ENCODE data around the gene CYTIP. TPM values are rescaled to one million over a fixed set of nuclear protein-coding genes. Genes with fewer than 3 reads are reported as not detected.
"Not testable (repeated sequence)": the region's sequence is repeated elsewhere in the genome, so short reads cannot be mapped to it uniquely, and the experiment has no call there.

The CYTIP gene
- total RNA-seq, 1 experiment from 2014 or later, result 97.7 TPM

DNA sequence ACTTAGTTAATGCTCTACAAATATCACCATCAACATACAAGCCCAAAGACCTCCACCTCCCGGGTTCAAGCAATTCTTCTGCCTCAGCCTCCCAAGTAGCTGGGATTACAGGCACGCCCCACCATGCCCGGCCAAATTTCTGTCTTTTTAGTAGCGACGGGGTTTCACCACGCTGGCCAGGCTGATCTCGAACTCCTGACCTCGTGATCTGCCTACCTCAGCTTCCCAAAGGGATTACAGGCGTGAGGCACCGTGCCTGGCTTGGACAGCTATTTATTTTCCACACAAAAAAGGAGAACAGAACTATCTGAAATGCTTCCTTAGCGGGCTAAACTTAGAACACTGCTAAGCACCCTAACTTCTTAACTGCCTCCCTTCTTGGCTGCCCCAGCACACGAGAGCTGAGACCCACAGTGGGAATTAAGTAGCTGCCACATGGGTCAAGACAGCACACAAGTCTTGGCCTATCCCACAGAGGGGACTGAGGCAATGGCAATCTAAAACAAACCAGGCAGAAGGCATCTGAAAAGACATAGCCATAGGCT, 24.8 kb downstream of the CYTIP start:
- Histone ChIP-seq H3K9me2 (replicated peaks; ENCODE audit: insufficient read depth, low read length) (no peaks in the 10 kb centered on the region), H3K9ac (ENCODE audit: low read length) (no peak overlapping the region), H3K4me3 (ENCODE audit: low read length) (no peak overlapping the region), H3K9me3 (ENCODE audit: low read length) (no peaks in the 10 kb centered on the region), H3K36me3 (ENCODE audit: insufficient read depth, low read length) (peaks cover 65% of the 10 kb centered on the region), H3K4me1 (ENCODE audit: low read length) (no peaks in the 10 kb centered on the region), H3K27me3 (ENCODE audit: low read length) (no peaks in the 10 kb centered on the region), H4K20me1 (ENCODE audit: insufficient read depth, low read depth, low read length) (no peaks in the 10 kb centered on the region), H2AFZ (ENCODE audit: low read length) (no peak overlapping the region), H3K27ac (ENCODE audit: low read length) (no peak overlapping the region), H3K79me2 (ENCODE audit: low read length) (peaks cover 3% of the 10 kb centered on the region; the same call in 1 of the 2 replicates), H3K4me2 (ENCODE audit: low read depth, low read length, poor library complexity, severe bottlenecking) (no peak overlapping the region)
- DNase-seq, result no peak

DNA sequence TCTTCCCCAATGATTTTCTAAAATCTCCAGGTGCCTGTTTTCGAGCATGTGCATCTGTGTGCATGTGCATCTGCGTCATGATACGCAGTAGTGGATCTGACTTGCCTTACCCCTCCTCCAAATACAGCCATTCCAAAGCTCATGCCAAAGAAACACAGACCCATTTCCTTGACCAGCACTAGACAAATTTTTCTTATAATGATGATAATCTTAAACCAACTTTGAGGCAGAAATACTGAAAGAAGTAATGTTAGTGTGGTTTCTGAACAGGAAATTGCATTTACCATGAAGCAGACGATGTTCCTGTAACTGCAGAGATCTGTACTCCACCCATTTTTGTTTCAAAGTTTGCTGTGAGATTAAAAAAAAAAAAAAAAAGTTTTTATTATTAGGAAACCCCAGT, 25.6 kb downstream of the CYTIP start:
- no peak for DNase-seq
- H3K4me3 ChIP-seq (ENCODE audit: low read length), result no peak overlapping the region

DNA sequence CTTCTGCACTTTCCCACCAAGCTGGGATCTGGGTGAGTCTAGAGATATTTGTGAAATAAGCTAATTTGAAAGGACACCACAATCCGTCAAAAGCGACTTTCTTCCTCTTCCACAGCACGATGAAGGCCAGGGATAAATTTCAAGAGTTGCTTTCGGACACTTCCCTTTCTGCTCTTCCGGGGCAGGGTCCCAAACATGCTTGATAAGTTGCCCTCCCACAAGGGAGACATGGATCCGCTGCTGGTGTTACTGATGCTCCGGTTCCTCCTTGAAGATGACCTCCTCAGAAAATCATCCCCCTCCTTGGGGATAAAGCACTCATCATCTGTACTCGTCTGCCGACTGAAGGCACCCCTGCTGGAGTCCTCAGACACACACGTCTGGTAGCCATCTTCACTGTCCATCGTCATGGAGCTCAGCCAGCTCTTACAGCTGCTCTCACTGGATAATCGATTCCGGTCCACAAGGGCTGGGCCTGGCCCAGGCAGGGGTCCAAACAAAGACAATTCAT, 28.2 kb downstream of the CYTIP start:
- no peak overlapping the region for H3K4me3 ChIP-seq (ENCODE audit: low read length)
- no peaks in the 10 kb centered on the region for H3K9me3 ChIP-seq (ENCODE audit: low read length)
- H3K27ac ChIP-seq (ENCODE audit: low read length), result no peak overlapping the region

More for the DNA sequence above, 25.6 kb downstream of the CYTIP start:
- Histone ChIP-seq H3K36me3 (ENCODE audit: insufficient read depth, low read length) (peaks cover 68% of the 10 kb centered on the region), H3K9me2 (replicated peaks; ENCODE audit: insufficient read depth, low read length) (no peaks in the 10 kb centered on the region), H3K27me3 (ENCODE audit: low read length) (no peaks in the 10 kb centered on the region), H3K9me3 (ENCODE audit: low read length) (no peaks in the 10 kb centered on the region), H4K20me1 (ENCODE audit: insufficient read depth, low read depth, low read length) (no peaks in the 10 kb centered on the region), H3K27ac (ENCODE audit: low read length) (no peak overlapping the region), H3K9ac (ENCODE audit: low read length) (no peak overlapping the region), H3K79me2 (ENCODE audit: low read length) (peaks cover 3% of the 10 kb centered on the region; the same call in 1 of the 2 replicates), H3K4me1 (ENCODE audit: low read length) (no peaks in the 10 kb centered on the region), H3K4me2 (ENCODE audit: low read depth, low read length, poor library complexity, severe bottlenecking) (no peak overlapping the region), H2AFZ (ENCODE audit: low read length) (no peak overlapping the region)

DNA sequence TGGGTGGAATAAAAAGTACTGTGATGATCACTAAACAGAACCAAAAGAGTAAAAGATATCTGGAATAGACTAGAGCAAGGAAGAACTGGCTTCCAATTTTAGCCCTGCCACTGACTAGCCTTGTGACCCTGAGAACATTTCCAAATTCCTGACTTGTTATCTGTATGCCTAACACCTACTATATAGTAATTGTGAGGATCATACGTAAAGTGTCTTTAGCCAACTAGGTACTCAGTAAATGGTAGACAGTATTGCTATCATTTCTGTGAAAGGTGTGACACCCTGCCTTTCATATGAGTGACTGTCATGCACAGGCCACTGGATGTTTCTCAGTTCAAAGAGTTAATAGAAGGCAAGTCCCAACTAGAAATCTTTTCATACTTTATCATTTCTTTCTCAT, 29.8 kb downstream of the CYTIP start:
- H3K4me2 ChIP-seq (ENCODE audit: low read depth, low read length, poor library complexity, severe bottlenecking), result no peak overlapping the region
- H3K4me3 ChIP-seq (ENCODE audit: low read length), result no peak overlapping the region
- no peak overlapping the region for H2AFZ ChIP-seq (ENCODE audit: low read length)
- H4K20me1 ChIP-seq (ENCODE audit: insufficient read depth, low read depth, low read length), result no peaks in the 10 kb centered on the region
- no peaks in the 10 kb centered on the region for H3K79me2 ChIP-seq (ENCODE audit: low read length)
- H3K36me3 ChIP-seq (ENCODE audit: insufficient read depth, low read length), result peaks cover 41% of the 10 kb centered on the region; the same call in 1 of the 2 replicates
- H3K27ac ChIP-seq (ENCODE audit: low read length), result no peak overlapping the region
- H3K27me3 ChIP-seq (ENCODE audit: low read length), result no peaks in the 10 kb centered on the region
- H3K4me1 ChIP-seq (ENCODE audit: low read length), result no peaks in the 10 kb centered on the region
- no peaks in the 10 kb centered on the region for H3K9me3 ChIP-seq (ENCODE audit: low read length)
- no peak for DNase-seq
- no peaks in the 10 kb centered on the region for H3K9me2 ChIP-seq (replicated peaks; ENCODE audit: insufficient read depth, low read length)
- no peak overlapping the region for H3K9ac ChIP-seq (ENCODE audit: low read length)

More for the DNA sequence above, 28.2 kb downstream of the CYTIP start:
- no peak overlapping the region for H3K9ac ChIP-seq (ENCODE audit: low read length)
- DNase-seq, result no peak
- H3K36me3 ChIP-seq (ENCODE audit: insufficient read depth, low read length), result peaks cover 48% of the 10 kb centered on the region
- H3K4me2 ChIP-seq (ENCODE audit: low read depth, low read length, poor library complexity, severe bottlenecking), result no peak overlapping the region
- H3K27me3 ChIP-seq (ENCODE audit: low read length), result no peaks in the 10 kb centered on the region
- H2AFZ ChIP-seq (ENCODE audit: low read length), result no peak overlapping the region
- no peaks in the 10 kb centered on the region for H4K20me1 ChIP-seq (ENCODE audit: insufficient read depth, low read depth, low read length)
- H3K4me1 ChIP-seq (ENCODE audit: low read length), result no peaks in the 10 kb centered on the region
- H3K79me2 ChIP-seq (ENCODE audit: low read length), result no peaks in the 10 kb centered on the region
- no peaks in the 10 kb centered on the region for H3K9me2 ChIP-seq (replicated peaks; ENCODE audit: insufficient read depth, low read length)

DNA sequence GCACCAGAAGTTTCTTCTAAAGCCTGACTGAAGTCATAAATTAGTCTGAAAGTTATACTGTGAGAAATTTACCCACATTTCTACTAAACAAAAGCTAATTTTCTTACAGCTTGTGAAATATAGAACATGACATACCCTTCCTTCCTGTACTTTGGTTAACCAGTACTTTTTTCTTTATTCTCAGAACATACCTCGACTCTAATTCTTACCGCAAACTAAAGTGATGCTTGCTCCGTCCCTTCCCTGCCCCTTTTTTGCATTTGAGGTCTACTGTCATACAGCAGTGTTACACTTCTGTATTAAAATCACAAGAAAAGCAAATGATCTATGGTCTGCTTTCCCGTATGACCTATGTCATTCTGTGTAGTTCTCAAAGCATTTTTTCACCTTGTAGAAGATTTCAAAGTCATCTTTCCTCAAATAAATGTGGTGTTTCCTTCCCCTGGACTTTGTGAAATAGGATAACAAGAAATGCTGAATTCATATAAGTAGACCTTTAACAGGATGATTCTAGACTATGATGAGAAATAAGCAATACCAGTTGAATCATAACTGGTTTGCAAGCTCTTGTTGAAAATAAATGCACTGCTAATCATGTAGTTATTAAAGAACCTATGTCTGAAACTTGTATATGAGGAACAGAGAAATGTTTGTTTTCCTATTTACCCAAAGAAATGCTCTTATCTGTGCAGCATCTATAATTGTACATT, 30.4 kb downstream of the CYTIP start:
- Histone ChIP-seq H3K4me1 (ENCODE audit: low read length) (no peaks in the 10 kb centered on the region), H3K36me3 (ENCODE audit: insufficient read depth, low read length) (peaks cover 41% of the 10 kb centered on the region; the same call in 1 of the 2 replicates), H3K27me3 (ENCODE audit: low read length) (no peaks in the 10 kb centered on the region), H3K4me2 (ENCODE audit: low read depth, low read length, poor library complexity, severe bottlenecking) (no peak overlapping the region), H3K4me3 (ENCODE audit: low read length) (no peak overlapping the region), H2AFZ (ENCODE audit: low read length) (no peak overlapping the region), H4K20me1 (ENCODE audit: insufficient read depth, low read depth, low read length) (no peaks in the 10 kb centered on the region), H3K79me2 (ENCODE audit: low read length) (no peaks in the 10 kb centered on the region), H3K27ac (ENCODE audit: low read length) (no peak overlapping the region), H3K9ac (ENCODE audit: low read length) (no peak overlapping the region), H3K9me2 (replicated peaks; ENCODE audit: insufficient read depth, low read length) (no peaks in the 10 kb centered on the region), H3K9me3 (ENCODE audit: low read length) (no peaks in the 10 kb centered on the region)
- DNase-seq, result no peak

DNA sequence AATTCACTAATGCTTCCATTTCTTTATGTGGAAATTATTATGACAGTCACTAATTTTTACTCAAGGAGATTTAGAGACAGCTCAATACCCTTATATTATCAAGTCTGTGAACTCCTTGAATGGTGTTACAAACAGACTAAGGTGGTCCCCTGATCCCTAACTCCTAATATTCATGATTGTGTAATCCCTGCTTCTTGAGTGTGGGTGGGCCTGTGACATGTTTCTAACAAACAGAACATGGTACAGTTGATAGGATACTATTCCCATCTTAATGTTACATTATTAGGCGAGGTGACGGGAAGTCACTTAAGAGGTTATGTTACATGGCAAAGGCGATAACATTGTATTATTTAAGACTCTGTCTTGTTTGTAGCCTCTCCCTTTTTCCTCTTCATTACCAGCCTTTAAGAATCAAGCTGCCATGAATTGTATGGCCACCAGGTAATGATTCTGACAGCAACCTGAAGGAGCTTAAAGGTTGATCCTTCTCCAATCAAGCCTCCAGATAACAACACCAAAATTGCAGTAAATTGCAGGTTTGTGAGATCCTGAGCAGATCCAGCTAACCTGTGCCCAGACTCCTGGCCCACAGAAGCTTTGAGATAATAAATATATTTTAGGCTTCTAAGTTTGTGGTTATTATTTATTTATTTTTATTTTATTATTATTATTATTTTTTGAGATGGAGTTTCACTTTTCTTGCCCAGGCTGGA, 32.1 kb downstream of the CYTIP start:
- H3K4me2 ChIP-seq (ENCODE audit: low read depth, low read length, poor library complexity, severe bottlenecking), result no peak overlapping the region
- H3K9me2 ChIP-seq (replicated peaks; ENCODE audit: insufficient read depth, low read length), result no peaks in the 10 kb centered on the region
- H3K79me2 ChIP-seq (ENCODE audit: low read length), result no peaks in the 10 kb centered on the region
- no peaks in the 10 kb centered on the region for H4K20me1 ChIP-seq (ENCODE audit: insufficient read depth, low read depth, low read length)
- H3K9me3 ChIP-seq (ENCODE audit: low read length), result no peaks in the 10 kb centered on the region
- H3K36me3 ChIP-seq (ENCODE audit: insufficient read depth, low read length), result peaks cover 27% of the 10 kb centered on the region; the same call in 1 of the 2 replicates
- H3K4me1 ChIP-seq (ENCODE audit: low read length), result no peaks in the 10 kb centered on the region
- no peak overlapping the region for H3K9ac ChIP-seq (ENCODE audit: low read length)
- H2AFZ ChIP-seq (ENCODE audit: low read length), result no peak overlapping the region
- DNase-seq, result no peak
- no peak overlapping the region for H3K4me3 ChIP-seq (ENCODE audit: low read length)
- no peak overlapping the region for H3K27ac ChIP-seq (ENCODE audit: low read length)
- no peaks in the 10 kb centered on the region for H3K27me3 ChIP-seq (ENCODE audit: low read length)

DNA sequence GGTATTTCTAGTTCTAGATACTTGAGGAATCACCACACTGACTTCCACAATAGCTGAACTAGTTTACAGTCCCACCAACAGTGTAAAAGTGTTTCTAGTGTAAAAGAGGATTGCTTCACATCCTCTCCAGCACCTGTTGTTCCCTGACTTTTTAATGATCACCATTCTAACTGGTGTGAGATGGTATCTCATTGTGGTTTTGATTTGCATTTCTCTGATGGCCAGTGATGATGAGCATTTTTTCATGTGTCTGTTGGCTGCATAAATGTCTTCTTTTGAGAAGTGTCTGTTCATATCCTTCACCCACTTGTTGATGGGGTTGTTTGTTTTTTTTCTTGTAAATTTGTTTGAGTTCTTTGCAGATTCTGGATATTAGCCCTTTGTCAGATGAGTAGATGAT, 38.5 kb downstream of the CYTIP start:
- H3K79me2 ChIP-seq (ENCODE audit: low read length); DNase-seq; H3K4me2 ChIP-seq (ENCODE audit: low read depth, low read length, poor library complexity, severe bottlenecking); H3K36me3 ChIP-seq (ENCODE audit: insufficient read depth, low read length); H3K27me3 ChIP-seq (ENCODE audit: low read length); H3K9me3 ChIP-seq (ENCODE audit: low read length); H4K20me1 ChIP-seq (ENCODE audit: insufficient read depth, low read depth, low read length); H3K9ac ChIP-seq (ENCODE audit: low read length); H3K4me1 ChIP-seq (ENCODE audit: low read length); H3K27ac ChIP-seq (ENCODE audit: low read length); H3K4me3 ChIP-seq (ENCODE audit: low read length); H2AFZ ChIP-seq (ENCODE audit: low read length); H3K9me2 ChIP-seq (replicated peaks; ENCODE audit: insufficient read depth, low read length): not testable (repeated sequence)

DNA sequence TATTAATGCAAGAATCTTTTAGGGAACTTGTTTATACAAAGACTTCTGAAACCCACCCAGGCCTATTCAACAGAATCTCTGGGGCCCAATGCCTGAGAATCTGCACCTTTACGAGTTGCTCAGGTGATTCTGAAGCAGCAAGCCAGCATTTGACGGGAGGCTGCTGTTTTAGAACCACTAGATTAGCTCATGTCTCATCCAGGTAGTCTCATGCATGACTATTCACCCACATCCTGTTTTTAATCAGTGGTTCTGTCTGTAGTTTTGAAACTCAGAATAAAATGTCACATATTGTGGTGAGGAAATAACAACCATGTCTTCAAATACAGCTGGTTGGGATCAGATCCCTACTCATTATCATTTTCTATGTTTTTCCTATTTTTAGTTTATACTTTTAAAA, 39.5 kb downstream of the CYTIP start:
- H3K4me3 ChIP-seq (ENCODE audit: low read length), result no peak overlapping the region
- no peak overlapping the region for H3K4me2 ChIP-seq (ENCODE audit: low read depth, low read length, poor library complexity, severe bottlenecking)
- no peak overlapping the region for H2AFZ ChIP-seq (ENCODE audit: low read length)
- H3K9me3 ChIP-seq (ENCODE audit: low read length), result no peaks in the 10 kb centered on the region
- DNase-seq, result peak; percentile 52
- peaks cover 4% of the 10 kb centered on the region; the same call in 1 of the 2 replicates for H3K4me1 ChIP-seq (ENCODE audit: low read length)
- H4K20me1 ChIP-seq (ENCODE audit: insufficient read depth, low read depth, low read length), result no peaks in the 10 kb centered on the region
- H3K27ac ChIP-seq (ENCODE audit: low read length), result no peak overlapping the region
- no peaks in the 10 kb centered on the region for H3K79me2 ChIP-seq (ENCODE audit: low read length)
- H3K9me2 ChIP-seq (replicated peaks; ENCODE audit: insufficient read depth, low read length), result no peaks in the 10 kb centered on the region
- no peak overlapping the region for H3K9ac ChIP-seq (ENCODE audit: low read length)
- H3K36me3 ChIP-seq (ENCODE audit: insufficient read depth, low read length), result no peaks in the 10 kb centered on the region
- no peaks in the 10 kb centered on the region for H3K27me3 ChIP-seq (ENCODE audit: low read length)
